Esophagus muscularis mucosa (tissue), 4 donors: Measurements from ENCODE around the gene ZNF397.

Source experiments
- CTCF ChIP-seq, 3 experiments: fragments of 200-600 bp in 2 of 3; fragments of 450-650 bp in 1 of 3; sonication (generic) in 2 of 3; IDR thresholded peaks; one replicate each; pipeline ENCODE4 v1.5.1; 2017 to 2019; ENCODE audit warnings: antibody characterized with exemption in 3 of 3, mild to moderate bottlenecking in 2 of 3, moderate library complexity in 1 of 3
- EP300 ChIP-seq: sonication (generic); formaldehyde crosslinking; IDR thresholded peaks from one replicate; pipeline ENCODE4 v1.6.1; 2017; ENCODE audit warnings: antibody characterized with exemption
- POLR2A ChIP-seq: fragments of 450-650 bp; IDR thresholded peaks from one replicate; pipeline ENCODE4 v1.6.1; 2017; ENCODE audit warnings: antibody characterized with exemption, moderate library complexity, mild to moderate bottlenecking, low read depth
- POLR2AphosphoS5 ChIP-seq, 2 donors: sonication (generic); formaldehyde crosslinking; IDR thresholded peaks; one replicate each; pipeline ENCODE4 v1.6.1; 2017; ENCODE audit warnings: antibody characterized with exemption in 2 of 2

- TF ChIP-seq CTCF (IDR thresholded peaks at IDR 0.05) (no peak), POLR2A (no peak), POLR2AphosphoS5 (IDR thresholded peaks at IDR 0.05) (no peak), EP300 (no peak)
Measured at GRCh38 chr18:35268821-35269220, 28.0 kb downstream of the ZNF397 start.
